HG02759 (cell line): ENCODE results near the gene UBE2Q1.
"Not testable (repeated sequence)": the region's sequence is repeated elsewhere in the genome, so short reads cannot be mapped to it uniquely, and the experiment has no call there.

Source experiments
- ATAC-seq: cut with Tn5 transposase; IDR thresholded peaks from one replicate; pipeline ENCODE4 v1.9.1; 2021; ENCODE audit warnings: mild to moderate bottlenecking, moderate library complexity; ENCODE audit not compliant: unreplicated experiment

The UBE2Q1 gene

DNA sequence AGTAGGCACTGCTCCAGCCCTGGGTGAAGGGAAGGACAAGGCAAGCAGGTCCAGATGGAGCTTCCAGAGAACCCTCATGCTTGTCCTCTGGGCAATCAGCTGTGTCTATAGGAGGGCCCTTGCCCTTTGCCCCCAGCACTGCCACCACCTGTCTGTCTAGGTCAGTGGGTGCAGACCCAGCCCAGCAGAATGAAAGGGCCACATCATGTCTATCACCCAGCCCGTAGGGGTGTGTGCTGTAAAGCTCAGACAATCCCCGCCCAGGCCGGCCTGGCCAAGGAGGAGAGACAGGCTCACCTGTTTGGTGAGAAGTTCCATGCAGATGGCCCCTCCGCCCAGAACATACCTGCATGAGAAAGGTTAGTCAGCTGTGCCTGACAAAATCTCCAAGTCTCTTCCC is 7.0 kb downstream of the UBE2Q1 start:
- no peak for ATAC-seq

DNA sequence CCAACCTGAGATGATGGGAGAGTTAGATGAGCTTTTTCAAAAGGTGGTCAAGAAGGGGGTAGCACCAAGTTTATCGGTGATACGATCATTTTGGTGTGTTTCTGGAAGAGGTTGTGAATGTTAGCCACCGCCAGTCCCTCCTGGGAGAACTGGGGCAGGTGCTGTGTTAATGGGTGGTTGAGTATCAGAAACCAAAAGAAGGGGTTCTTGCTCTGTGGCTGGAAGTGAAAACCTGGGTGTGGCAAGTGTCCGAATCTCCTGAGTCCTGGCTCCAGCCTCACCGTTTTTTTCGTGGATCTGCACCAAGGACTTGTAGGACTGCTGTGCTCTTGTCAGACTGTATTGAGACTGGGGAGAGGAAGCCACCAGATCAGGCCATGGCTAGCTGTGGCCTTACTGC is 7.8 kb downstream of the UBE2Q1 start:
- no peak for ATAC-seq

DNA sequence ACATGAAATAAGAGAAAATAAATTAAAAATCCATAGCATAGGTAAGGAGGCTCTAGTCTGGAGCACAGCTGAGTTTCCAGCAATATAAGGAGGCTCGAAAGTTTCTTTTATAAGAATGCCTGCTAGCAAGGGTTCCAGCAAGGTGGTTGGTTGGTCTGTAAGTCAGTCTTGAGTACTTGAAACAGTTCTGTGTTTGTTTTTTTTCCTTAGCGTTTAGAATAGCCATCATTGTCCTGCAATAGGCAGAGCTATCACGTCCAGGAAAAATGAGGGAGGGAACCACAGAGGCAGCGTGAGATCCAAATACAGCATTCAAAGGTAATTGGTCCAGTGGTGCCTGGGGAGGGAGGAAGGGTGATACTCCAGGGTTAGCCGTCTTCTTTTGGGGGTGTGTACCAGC is 8.4 kb downstream of the UBE2Q1 start:
- no peak for ATAC-seq

DNA sequence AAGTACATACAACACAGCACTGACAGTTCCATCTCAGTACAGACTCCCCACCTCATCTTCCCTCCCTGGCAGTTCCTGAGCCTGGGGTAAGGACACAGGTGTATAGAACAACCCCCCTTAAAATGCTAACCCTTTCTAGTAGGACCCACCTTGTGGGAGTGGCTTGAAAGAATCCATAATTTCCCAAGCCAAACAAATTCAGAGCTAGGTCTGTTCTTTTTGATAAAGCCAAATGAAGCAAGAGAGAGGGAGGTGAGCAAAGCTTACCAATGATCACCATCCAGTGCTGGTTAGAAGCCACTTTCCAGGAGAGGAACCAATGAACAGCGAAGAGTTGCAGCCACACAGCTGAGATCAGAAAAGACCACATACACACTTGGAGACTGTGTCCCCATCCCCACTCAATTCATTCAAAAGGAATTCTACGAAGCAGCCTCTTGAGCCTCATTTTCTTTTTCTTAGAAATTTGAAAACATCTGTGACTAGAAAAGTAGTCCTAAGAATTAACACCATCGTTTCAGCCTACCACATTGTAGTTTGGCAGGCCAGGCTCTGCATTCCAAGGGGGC is 9.2 kb downstream of the UBE2Q1 start:
- ATAC-seq: no peak

DNA sequence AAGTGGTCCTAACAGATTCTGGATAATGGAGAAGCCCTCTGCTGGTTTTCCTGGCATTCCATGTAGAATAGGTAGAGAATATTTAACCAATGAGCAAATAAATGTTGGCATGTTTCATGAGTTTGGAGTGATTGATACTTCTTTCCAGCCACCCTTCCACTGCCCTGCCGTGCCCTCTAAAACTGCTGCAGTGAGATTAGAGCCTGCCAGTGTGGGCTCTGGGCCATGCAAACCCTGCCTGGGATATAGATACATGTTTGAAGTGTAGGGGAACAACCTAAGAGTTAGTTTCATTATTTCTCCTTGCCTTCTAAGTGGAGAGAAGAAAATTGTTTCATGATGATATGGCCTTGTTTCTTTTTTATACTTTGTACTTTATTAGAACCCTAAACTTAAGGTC is 10.4 kb downstream of the UBE2Q1 start:
- ATAC-seq: no peak

DNA sequence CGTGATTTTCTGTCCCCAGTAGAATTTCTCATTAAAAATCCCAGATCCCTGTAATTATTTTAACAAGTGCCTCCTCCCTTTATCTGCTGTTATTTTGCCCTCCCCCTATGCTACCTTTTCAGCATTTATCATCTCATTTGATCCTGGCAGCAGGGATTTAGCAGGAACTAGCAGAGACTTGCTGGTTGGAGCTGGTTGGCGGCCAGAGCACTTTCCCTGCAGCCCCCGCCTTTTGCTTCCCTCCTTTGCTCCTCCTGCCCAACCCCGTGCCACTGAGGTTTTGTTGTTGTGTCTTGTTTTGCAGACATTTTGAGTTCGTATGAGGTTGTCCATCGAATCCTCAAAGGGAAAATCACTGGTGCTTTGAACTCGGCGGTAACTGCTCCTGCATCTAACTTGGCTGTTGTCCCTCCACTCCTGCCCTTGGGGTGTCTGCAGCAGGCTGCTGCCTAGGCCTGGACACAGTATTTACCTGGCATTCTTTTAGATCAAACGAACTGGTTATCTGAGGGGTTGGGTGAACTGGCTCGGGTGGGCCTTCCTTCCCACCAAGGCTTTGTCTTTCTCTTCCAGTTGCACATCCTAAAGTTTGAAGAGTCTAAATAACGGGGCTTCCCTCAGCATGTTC is 11.2 kb downstream of the UBE2Q1 start:
- ATAC-seq: no peak

DNA sequence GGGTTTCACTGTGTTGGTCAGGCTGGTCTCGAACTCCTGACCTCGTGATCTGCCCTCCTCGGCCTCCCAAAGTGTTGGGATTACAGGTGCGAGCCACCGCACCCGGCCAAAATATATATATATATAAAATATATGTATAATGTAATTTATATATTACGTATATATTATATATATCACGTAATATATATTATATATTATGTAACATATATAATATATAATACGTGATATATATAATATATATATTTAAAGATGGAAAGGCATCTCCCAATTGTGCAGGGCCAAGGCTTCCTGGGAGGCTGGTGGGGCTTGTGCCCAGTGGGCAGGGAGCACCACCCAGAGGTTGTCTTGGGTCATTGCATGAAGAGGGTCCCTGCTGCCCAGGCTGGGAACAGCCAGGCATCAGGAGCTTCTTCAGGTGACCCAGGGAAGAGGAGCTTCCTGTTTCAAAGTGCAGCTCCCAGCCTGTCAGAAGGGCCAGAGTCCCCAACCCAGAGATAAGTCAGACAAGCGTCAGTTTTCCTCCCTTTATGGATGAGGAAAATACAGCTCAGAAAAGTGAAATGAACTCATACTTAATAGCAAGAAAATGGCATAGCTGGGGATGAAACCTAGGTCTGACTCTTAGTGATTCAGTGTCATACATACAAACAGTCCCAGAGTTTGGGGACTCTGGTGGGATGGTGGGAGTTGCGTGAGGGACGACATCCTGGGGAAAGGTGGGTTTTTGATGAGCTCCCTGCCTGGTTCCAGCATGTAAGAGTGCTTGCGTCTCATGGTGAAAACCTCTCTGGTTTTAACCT is 12.0 kb downstream of the UBE2Q1 start:
- no peak for ATAC-seq

DNA sequence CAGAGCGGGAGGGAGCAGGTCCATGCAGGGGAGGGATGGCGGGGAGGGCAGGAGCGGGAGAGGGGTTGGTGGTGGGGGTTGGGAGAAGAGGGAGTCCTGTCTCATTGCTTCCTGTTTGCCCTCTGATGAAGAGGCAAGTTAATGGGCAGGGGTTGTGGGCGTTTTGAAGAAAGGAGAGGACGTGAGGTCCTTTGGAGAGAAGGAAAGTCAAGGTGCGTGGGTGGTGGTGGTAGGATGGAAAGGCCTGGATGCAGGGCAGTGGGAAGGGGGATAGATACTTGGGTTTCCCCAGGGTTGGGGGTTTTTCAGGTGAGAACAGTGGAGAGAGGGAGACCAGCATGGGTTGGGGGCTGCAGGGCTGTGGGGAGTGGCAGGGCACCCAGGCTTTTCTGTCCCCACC is 17.2 kb downstream of the UBE2Q1 start:
- no peak for ATAC-seq

DNA sequence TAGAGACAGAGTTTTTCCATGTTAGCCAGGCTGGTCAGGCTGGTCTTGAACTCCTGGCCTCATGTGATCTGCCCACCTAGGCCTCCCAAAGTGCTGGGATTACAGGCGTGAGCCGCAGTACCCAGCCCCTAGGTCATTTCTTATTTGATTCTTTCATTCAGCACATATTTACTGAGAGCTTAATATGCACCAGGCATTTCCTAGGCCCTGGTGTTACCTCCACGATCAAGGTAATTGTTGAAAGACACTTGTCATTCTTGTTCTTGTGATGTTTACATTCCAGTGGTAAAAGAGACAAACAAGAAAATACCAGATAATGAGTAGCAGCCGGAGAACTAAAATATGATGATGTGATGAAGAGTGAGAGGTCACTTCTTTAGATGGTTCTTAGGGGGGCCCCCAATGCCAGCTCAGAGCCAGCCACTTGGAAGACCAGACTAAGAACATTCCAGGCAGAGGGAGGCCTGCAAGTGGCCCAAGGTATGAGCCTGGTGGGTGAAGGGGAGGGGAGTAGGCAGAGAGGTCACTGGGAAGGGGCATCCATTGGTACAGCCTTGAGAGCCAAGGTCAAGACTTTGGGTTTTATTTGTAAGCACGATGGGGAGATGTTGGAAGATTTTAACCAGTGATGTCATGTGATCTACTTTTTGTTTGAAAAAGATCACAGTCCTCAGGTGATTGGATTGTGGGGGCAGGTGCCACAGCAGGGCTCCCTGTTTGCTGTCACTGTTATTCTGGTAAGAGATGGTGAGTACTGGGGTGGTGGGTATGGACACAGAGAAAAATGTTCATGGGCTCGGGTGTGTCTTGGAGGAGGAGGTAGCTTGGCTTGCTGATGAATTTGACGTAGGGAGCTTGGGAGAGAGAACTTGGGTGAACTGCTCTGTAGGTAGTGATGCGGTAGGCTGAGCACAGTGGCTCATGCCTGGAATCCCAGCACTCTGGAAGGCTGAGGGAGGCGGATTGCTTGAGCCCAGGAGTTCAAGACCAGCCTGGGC is 18.7 kb downstream of the UBE2Q1 start:
- ATAC-seq: no peak

DNA sequence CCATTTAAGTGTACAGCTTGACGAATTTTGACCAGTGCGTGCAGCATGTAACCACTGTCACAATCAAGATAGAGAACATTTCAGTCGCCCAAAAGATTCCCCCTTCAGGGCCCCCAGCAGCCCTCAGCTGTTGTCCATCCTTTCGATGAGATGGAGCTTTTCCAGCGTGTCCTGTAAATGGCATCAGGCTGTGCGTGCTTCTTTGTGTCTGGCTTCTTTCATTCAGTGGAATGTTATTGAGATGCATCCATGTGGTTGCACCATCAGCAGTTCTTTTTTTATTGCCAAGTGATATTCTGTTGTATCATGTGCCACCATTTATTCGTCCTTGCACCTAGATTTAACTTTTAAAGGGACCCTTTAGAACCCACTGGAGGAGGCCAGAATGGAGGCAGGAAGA is 21.9 kb downstream of the UBE2Q1 start:
- ATAC-seq: no peak

DNA sequence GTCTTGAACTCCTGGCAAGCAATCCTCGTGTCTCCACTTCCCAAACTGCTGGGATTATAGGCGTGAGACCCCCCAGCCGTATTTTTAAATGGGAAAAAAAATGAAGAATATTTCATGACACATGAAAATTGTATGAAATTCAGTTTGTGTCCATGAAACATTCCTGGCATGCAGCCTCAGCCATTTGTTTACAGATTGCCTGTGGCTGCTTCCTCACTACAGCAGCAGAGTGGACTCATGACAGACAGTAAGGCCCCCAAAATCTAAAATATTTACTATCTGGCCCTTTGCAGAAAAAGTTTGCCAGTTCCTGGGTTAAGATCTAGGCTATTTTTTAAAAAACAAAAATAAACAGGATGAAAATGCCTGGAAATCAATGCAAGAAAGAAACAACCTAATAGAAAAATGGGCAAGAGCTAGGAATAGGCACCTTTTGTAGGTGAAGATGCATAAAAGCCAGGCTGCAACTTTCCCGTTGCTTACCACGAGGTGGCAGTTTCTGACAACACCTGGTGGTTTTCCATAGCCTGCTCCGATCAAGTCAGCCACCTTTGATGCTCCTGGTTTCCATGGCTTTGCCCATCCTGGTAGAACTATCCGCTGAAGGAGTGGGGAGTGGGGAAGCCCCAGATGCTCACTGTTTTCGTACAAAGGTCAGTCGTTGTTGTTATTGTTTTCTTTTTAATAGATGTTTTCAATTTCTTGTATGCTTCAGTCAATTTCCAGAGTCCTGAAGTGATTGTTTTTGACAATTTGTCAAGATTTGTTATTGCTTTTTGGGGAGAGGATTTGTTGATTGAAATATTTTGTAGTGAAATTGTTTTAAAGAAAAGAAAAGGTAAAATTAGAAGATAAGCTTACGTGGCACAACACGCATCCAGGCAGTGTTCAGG is 24.3 kb downstream of the UBE2Q1 start:
- no peak for ATAC-seq

DNA sequence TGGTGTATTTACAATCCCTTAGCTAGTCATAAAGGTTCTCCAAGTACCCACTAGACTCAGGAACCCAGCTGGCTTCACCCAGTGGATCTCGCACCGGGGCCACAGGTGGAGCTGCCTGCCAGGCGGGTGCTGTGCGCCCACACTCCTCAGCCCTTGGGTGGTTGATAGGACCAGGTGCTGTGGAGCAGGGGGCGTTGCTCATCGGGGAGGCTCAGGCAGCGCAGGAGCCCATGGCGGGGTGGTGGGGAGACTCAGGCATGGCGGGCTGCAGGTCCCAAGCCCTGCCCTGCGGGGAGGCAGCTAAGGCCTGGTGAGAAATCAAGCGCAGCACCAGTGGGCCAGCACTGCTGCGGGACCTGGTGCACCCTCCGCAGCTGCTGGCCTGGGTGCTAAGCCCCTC is 26.5 kb downstream of the UBE2Q1 start:
- not testable (repeated sequence) for ATAC-seq

DNA sequence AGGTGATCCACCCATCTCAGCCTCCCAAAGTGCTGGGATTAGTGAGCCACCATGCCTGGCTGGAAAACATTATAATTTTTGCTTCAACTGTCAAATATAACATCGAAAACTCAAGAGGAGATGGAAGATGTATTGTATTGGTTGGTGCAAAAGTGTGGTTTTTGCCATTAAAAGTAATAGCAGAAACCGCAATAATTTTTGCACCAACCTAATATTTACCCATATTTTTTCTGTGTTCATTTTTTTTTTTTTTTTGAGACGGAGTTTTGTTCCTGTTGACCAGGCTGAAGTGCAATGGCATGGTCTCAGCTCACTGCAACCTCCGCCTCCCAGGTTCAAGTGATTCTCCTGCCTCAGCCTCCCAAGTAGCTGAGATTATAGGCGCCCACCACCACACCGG is 29.2 kb downstream of the UBE2Q1 start:
- no peak for ATAC-seq

DNA sequence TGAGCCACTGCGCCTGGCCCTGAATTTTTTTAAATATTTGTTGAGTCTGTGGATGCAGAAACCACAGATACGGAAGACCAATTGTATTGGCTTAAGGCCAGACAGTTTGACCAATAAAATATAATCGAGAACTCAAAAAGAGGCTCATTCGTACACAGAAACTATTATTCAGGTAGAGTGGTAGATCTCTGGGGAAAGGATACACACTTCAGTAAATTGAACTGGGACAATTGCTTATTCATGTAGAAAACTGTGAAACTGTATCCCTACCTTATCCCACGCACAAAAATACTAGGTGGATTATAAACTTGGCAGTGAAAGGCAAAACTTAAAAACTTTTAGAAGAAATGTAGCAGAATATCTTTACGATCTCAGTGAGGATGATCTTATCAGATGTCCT is 31.3 kb downstream of the UBE2Q1 start:
- no peak for ATAC-seq

DNA sequence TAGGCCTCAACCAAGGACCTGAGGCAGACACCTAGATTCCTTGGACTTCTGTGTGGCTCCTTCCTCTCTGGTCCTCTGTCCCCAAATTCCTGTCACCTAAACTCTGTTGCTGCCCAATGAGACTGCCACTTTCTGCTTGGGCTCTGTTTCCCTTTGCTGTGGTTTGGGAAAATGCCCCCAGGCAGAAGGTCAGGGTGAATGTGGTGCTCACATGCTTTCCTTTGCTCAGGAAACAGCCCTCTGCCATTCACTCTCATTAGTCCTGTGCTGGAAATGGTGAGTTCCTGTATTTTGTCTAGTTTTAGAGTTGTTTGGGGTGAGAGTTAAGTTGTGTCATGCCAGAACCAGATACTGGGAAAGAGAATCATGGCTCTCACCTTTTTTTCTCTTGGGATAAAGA is 33.6 kb downstream of the UBE2Q1 start:
- ATAC-seq: no peak

DNA sequence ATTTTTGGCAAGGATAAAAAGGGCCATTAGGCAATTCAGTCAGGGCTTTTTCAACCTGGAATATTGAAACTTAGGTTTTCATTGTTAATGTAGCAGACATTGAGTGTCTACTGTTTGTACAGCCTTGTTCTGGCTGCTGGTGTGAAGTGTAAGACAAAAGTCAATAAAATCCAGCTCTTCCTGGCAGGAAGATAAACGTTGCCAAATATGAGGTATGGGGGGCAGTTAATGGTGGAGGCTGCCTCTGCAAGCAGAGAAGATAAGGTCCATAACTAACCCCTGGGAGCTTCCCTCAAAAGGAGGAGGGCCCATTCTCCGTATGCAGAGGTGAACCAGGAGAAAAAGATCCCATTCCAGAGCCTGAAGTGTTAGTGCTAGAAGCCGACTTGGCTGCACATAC is 36.8 kb downstream of the UBE2Q1 start:
- no peak for ATAC-seq

DNA sequence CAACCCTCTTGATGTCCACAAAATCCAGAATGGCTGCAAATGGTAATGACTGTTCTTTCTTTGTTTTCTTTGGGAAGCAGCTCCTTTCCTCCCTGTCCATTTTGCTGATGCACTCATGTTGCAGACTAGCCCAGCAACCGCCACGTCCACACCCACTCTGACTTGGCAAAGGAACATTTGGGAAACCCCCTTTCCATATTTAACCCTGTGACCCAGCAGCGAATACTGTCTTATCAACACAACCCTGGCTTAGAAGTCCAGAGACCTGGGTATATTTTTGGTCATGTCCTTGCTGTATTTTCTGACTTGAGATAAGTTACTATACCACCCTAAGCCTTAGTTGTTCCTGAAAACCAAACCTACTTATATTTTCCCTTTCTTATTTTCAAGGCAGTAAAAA is 38.1 kb downstream of the UBE2Q1 start:
- no peak for ATAC-seq

DNA sequence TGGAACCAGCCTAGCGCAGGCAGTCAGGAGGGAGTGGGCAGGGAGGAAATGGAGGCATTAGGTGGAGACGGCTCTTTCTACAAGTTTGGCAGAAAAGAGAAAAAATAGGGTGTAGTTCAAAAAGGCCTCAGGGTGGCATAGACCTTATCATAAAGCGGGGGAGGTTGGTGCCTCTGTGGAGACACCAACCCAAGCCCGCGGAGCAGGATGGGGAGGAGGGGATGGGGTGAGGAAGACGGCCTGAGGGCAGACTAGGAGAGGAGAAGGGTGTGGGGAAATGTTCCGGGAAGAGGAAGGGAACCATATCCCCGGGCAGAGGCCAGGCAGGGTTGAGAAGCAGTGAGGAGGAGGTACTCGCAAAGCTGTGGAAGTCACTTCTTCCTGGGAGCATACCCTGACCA is 38.9 kb downstream of the UBE2Q1 start:
- ATAC-seq: no peak

DNA sequence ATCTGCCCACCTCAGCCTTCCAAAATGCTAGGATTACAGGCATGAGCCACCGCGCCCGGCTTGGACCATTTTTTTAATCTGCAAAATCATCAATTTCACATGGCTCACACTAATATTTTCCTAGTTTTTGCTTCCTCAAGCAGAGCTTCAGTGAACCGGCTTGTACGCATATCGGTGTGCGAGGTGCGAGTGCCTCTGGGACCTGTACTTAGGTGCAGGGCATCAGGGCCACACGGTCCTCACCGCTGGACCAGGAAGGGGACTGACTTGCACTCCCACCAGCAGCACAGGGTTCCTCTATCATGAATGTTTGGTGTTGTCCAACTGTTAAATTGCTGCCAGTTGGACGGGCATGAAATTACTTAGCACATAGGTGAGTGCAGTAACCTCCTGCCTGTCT is 40.8 kb downstream of the UBE2Q1 start:
- ATAC-seq: no peak

DNA sequence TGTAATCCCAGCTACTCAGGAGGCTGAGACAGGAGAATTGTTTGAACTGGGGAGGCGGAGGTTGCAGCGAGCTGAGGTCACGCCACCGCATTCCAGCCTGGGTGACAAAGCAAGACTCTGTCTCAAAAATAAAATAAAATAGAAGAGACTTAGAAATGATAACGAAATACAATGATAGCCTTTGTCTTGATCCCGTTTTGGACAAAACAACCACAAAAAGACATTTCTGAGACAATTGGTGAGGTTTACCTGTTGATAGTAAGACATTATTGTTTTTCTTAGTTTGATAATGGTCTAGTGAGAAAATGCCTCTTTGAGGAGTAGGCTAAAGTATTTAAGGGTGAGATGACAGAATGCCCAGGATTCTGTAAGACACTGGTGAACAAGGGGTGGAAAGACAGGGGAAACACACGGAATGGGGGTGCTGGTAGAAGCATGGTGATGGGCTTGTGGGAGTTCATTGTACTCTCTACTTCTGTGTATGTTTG is 44.4 kb downstream of the UBE2Q1 start:
- ATAC-seq: no peak
